ENCODE measurements around the gene AK3. TPM values are rescaled to one million over a fixed set of nuclear protein-coding genes. Genes with fewer than 3 reads are reported as not detected.

Gene AK3
- total and polyA plus RNA-seq, 4 experiments from 2014 or later, result 23.1 to 47.9 (median 26.8) TPM

DNA sequence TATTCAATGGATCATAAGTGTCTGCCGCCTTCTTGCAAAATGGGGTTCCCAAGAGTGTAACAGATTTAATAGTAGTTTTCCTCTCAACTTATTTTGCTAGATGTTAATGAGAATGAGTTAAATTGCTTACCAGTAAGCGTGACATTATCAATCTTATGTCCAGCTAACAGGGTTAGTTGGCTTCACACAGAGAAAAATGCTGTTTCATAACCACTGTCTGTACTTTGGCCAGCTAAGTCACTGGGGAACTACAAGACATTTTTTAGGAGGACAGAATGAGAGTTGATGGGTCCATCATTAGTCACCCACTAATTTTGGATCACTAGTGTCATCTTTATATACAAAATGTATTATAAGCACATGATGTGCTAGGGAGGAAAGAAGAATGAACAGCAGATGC, 60.3 kb downstream of the AK3 start:
- intact Hi-C loops (cut with micrococcal nuclease), result loop anchor here (10.0 kb wide), 1 partner anchor 2004 kb away; no protein-coding TSS in a partner anchor
- no peaks in the 10 kb centered on the region for H3K27me3 Mint-ChIP-seq
- Histone ChIP-seq H3K4me3 (ENCODE audit: low read length in 2 of 2) (peak overlapping the region; percentile 72 to 80), H3K9me3 (ENCODE audit: control insufficient read depth in 1 of 2, low read length in 2 of 2) (no peaks in the 10 kb centered on the region), H3K27me3 (ENCODE audit: insufficient read depth, low read length) (no peaks in the 10 kb centered on the region), H3K27ac (ENCODE audit: low read depth, low read length) (peak overlapping the region; percentile 94), H3K4me1 (ENCODE audit: insufficient read depth, low read length) (peaks cover 45% of the 10 kb centered on the region), H3K36me3 (ENCODE audit: insufficient read depth, low read length) (peaks cover under 1% of the 10 kb centered on the region)
- H3K4me1 Mint-ChIP-seq, result peaks cover 19 to 25% (median 23%) of the 10 kb centered on the region in 4 donors
- peaks cover 5 to 22% of the 10 kb centered on the region in 2 donors for H3K36me3 Mint-ChIP-seq
- no peak overlapping the region for H3K27ac Mint-ChIP-seq
- CTCF ChIA-PET (ENCODE audit: partially characterized antibody), result interaction anchor here (0.7 to 3.0 kb wide), 4 partner anchors 10 to 19 kb away, joined by 3 to 13 read pairs (median 4); partner anchors contain the start of gene PLPP6
- peaks cover 0 to under 1% (median 0%) of the 10 kb centered on the region in 8 donors for H3K9me3 Mint-ChIP-seq
- no peak overlapping the region for H3K4me3 Mint-ChIP-seq
- POLR2A ChIA-PET (ENCODE audit: partially characterized antibody), result interaction anchor here (1.0 to 1.5 kb wide), 3 partner anchors 19 to 305 kb away, joined by 3 to 7 read pairs (median 7); partner anchors contain the start of genes JAK2 and PLPP6
- DNase-seq, result no peak

DNA sequence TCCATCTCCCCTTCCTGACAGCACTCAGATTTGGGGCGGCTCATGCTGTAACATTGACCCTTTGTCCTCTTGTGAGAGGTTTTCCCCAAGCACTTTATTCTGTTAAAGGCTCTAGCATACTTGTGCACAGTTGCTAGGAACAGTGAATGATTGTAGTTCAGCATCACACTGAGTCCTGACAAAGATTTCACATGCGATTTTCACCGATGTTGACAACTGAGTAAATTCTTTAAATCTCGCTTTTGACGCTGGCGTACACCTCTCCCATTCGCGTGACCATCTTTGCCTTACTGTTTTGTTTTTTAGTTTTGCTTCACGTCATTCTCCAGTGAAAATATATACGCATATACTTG, 60.9 kb downstream of the AK3 start:
- POLR2A ChIA-PET (ENCODE audit: partially characterized antibody), result interaction anchor here (1.0 to 1.8 kb wide), 10 partner anchors 12 to 949 kb away, joined by 3 to 74 read pairs (median 6); partner anchors contain the start of genes AK3, CD274, PLPP6 and RCL1
- Mint-ChIP-seq H3K27me3 (no peaks in the 10 kb centered on the region), H3K36me3 (peaks cover 6 to 18% of the 10 kb centered on the region in 2 donors), H3K9me3 (peaks cover 0 to 4% (median 0%) of the 10 kb centered on the region in 8 donors), H3K4me1 (peaks cover 16 to 23% (median 18%) of the 10 kb centered on the region in 4 donors), H3K4me3 (no peak overlapping the region), H3K27ac (no peak overlapping the region)
- peak overlapping the region; percentile 72 to 80 for H3K4me3 ChIP-seq (ENCODE audit: low read length in 2 of 2)
- DNase-seq, result no peak
- no peaks in the 10 kb centered on the region for H3K27me3 ChIP-seq (ENCODE audit: insufficient read depth, low read length)
- no peaks in the 10 kb centered on the region for H3K36me3 ChIP-seq (ENCODE audit: insufficient read depth, low read length)
- no peaks in the 10 kb centered on the region for H3K9me3 ChIP-seq (ENCODE audit: control insufficient read depth in 1 of 2, low read length in 2 of 2)
- H3K4me1 ChIP-seq (ENCODE audit: insufficient read depth, low read length), result peaks cover 40% of the 10 kb centered on the region
- intact Hi-C loops (cut with micrococcal nuclease), result loop anchor here (10.0 kb wide), 1 partner anchor 2005 kb away; no protein-coding TSS in a partner anchor
- peak overlapping the region; percentile 94 for H3K27ac ChIP-seq (ENCODE audit: low read depth, low read length)
- CTCF ChIA-PET (ENCODE audit: partially characterized antibody), result interaction anchor here (1.0 to 3.0 kb wide), 4 partner anchors 10 to 306 kb away, joined by 3 to 13 read pairs (median 4); partner anchors contain the start of gene PLPP6

DNA sequence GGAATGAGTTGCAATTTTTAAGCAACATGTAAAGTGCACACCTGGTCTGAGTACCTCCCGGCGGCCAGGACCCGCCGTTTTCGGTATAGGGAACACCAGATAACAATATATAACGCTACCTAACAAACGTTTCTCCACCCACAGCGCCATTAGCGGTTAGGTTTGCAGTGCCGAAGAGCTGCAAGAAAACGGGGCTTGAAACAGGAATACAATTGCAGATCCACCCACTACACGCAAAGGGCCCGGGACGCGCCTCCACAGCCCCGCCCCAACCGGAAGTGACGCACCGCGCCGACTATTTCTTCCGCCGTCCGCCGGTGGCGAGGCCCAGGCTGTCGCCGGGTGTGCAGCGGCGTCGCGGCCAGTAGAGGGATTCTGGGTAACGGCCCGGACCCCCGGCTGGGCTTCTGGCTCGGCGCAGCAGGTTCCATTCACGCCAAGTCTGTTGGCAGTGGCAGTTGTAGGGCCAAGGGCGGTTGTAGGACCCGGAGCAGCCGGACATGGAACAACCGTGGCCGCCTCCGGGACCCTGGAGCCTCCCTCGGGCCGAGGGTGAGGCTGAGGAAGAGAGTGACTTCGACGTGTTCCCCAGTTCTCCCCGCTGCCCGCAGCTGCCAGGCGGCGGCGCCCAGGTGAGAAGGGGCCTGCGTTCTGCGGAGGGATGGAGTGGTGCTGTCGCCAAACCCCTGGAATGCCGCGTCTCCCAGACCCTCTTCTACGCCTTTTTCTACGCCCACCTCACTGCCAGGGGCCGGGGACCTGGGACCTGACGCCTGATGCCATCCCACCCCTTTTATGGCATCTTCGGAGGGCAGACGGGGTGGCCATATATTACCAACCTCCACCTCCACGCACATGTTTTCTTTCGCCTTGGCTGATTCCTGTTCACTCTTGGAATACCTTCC, 61.5 kb downstream of the AK3 start, which contains the start of gene CDC37L1:
CDC37L1 (plus strand) TSS at position 302 of the 905 bp plus-strand sequence; CDS start at position 501, 199 bp downstream.
- no peaks in the 10 kb centered on the region for H3K36me3 ChIP-seq (ENCODE audit: insufficient read depth, low read length)
- intact Hi-C loops (cut with micrococcal nuclease), result loop anchor here (1.0 to 10.0 kb wide), 10 partner anchors 17 to 2005 kb away; partner anchors contain the start of genes AK3, JAK2, PLGRKT and PLPP6
- DNase-seq, result peak; percentile 97 to 99 (median 99)
- H3K4me3 Mint-ChIP-seq, result no peak within 1 kb of the TSS
- H3K27ac Mint-ChIP-seq, result no peak within 1 kb of the TSS
- no peaks in the 10 kb centered on the region for H3K27me3 ChIP-seq (ENCODE audit: insufficient read depth, low read length)
- H3K27me3 Mint-ChIP-seq, result no peaks in the 10 kb centered on the region
- POLR2A ChIA-PET (ENCODE audit: partially characterized antibody), result interaction anchor here (0.6 to 1.8 kb wide), 25 partner anchors 9 to 1836 kb away, joined by 3 to 74 read pairs (median 4); partner anchors contain the start of genes AK3, CD274, JAK2 and PLGRKT
- peaks cover 0 to 4% (median 0%) of the 10 kb centered on the region in 8 donors for H3K9me3 Mint-ChIP-seq
- H3K36me3 Mint-ChIP-seq, result peaks cover 6 to 12% of the 10 kb centered on the region in 2 donors
- no peaks in the 10 kb centered on the region for H3K9me3 ChIP-seq (ENCODE audit: control insufficient read depth in 1 of 2, low read length in 2 of 2)
- peaks cover 36% of the 10 kb centered on the region for H3K4me1 ChIP-seq (ENCODE audit: insufficient read depth, low read length)
- H3K4me1 Mint-ChIP-seq, result peaks cover 11 to 16% (median 11%) of the 10 kb centered on the region in 4 donors
- H3K27ac ChIP-seq (ENCODE audit: low read depth, low read length), result peak within 1 kb of the TSS; percentile 94
- CTCF ChIA-PET (ENCODE audit: partially characterized antibody), result interaction anchor here (0.5 to 1.4 kb wide), 3 partner anchors 14 to 306 kb away, joined by 3 to 13 read pairs (median 3); partner anchors contain the start of gene SPATA6L
- H3K4me3 ChIP-seq (ENCODE audit: low read length in 2 of 2), result peak within 1 kb of the TSS; percentile 72 to 80

DNA sequence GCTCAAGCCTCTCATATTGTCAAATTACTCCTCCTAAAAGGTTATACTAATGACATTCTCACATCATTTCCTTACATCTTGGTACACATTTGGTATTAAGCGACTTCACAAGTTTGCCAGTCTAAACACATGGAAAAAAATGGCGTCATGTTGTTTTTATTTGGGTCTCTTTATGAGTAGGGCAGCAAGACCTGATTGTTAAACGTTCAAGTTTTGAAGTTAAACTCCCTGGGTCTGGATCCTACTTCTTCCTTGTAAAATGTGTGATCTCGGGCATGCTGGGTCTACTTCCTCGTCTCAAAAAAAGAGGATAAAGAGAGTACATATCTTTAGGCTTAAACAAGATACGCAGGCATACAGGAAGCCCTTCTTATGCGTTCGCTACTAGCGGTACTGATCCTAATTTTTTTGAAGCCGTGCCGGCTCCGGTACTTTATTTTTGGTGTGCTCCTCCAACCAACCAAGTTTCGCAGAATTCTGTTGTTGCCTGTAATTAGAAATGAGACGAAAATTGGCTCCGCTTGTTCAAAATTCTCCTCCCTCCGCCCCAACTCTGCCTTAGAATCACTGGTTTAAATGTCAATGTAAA, 62.2 kb downstream of the AK3 start:
- Histone ChIP-seq H3K9me3 (ENCODE audit: control insufficient read depth in 1 of 2, low read length in 2 of 2) (no peaks in the 10 kb centered on the region), H3K4me3 (ENCODE audit: low read length in 2 of 2) (peak overlapping the region; percentile 51 to 72), H3K36me3 (ENCODE audit: insufficient read depth, low read length) (no peaks in the 10 kb centered on the region), H3K4me1 (ENCODE audit: insufficient read depth, low read length) (peaks cover 33% of the 10 kb centered on the region), H3K27ac (ENCODE audit: low read depth, low read length) (peak overlapping the region; percentile 94), H3K27me3 (ENCODE audit: insufficient read depth, low read length) (no peaks in the 10 kb centered on the region)
- Mint-ChIP-seq H3K4me3 (no peak overlapping the region), H3K4me1 (peaks cover 7 to 13% (median 8%) of the 10 kb centered on the region in 4 donors), H3K9me3 (peaks cover 0 to 4% (median 0%) of the 10 kb centered on the region in 8 donors), H3K27ac (no peak overlapping the region), H3K36me3 (peaks cover 6 to 8% of the 10 kb centered on the region in 2 donors), H3K27me3 (no peaks in the 10 kb centered on the region)
- no peak for DNase-seq
- intact Hi-C loops (cut with micrococcal nuclease), result loop anchor here (1.0 to 5.0 kb wide), 9 partner anchors 16 to 1834 kb away; partner anchors contain the start of genes AK3, JAK2, PLGRKT and PLPP6
- CTCF ChIA-PET (ENCODE audit: partially characterized antibody), result interaction anchor here (0.5 to 1.4 kb wide), 3 partner anchors 13 to 307 kb away, joined by 3 to 13 read pairs (median 3); partner anchors contain the start of gene SPATA6L
- POLR2A ChIA-PET (ENCODE audit: partially characterized antibody), result interaction anchor here (0.6 to 2.9 kb wide), 26 partner anchors 9 to 1835 kb away, joined by 3 to 74 read pairs (median 5); partner anchors contain the start of genes AK3, CD274, JAK2 and PLGRKT

DNA sequence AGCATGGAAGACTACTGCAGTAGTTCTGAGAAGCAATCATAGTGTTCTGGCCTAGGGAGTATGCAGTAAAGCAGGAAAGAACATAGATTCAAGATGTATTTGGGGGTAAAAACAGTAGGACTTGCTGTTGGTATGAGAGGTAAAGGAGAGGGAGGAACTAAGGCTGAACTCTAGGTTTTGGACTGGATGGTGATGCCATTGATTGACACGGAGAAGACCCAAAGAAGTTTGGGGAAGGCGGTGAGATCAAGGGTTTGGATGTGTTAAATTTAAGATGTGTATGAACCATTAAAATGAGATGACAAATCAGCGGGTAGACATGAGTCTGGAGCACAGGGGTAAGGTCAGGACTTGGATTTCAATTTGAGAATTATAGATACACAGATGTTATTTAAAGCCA, 63.6 kb downstream of the AK3 start:
- H3K4me3 ChIP-seq (ENCODE audit: low read length in 2 of 2), result no peak overlapping the region
- no peak for DNase-seq
- no peaks in the 10 kb centered on the region for H3K27me3 ChIP-seq (ENCODE audit: insufficient read depth, low read length)
- Mint-ChIP-seq H3K27ac (no peak overlapping the region), H3K36me3 (peaks cover 2 to 6% of the 10 kb centered on the region in 2 donors), H3K4me3 (no peak overlapping the region), H3K27me3 (no peaks in the 10 kb centered on the region), H3K4me1 (peaks cover 0 to 6% (median 0%) of the 10 kb centered on the region in 4 donors), H3K9me3 (peaks cover 0 to 4% (median 0%) of the 10 kb centered on the region in 8 donors)
- CTCF ChIA-PET (ENCODE audit: partially characterized antibody), result interaction anchor here (0.8 to 2.1 kb wide), 4 partner anchors 12 to 115 kb away, joined by 3 to 16 read pairs (median 4); partner anchors contain the start of genes PLPP6, RCL1 and SPATA6L
- intact Hi-C loops (cut with micrococcal nuclease), result loop anchor here (5.0 kb wide), 4 partner anchors 75 to 1150 kb away; partner anchors contain the start of genes JAK2, PLGRKT and RFX3
- POLR2A ChIA-PET (ENCODE audit: partially characterized antibody), result interaction anchor here (0.6 to 2.9 kb wide), 14 partner anchors 8 to 1201 kb away, joined by 3 to 17 read pairs (median 3); partner anchors contain the start of genes AK3, PLGRKT, PLPP6 and RFX3
- H3K36me3 ChIP-seq (ENCODE audit: insufficient read depth, low read length), result no peaks in the 10 kb centered on the region
- H3K27ac ChIP-seq (ENCODE audit: low read depth, low read length), result no peak overlapping the region
- peaks cover 26% of the 10 kb centered on the region for H3K4me1 ChIP-seq (ENCODE audit: insufficient read depth, low read length)
- H3K9me3 ChIP-seq (ENCODE audit: control insufficient read depth in 1 of 2, low read length in 2 of 2), result no peaks in the 10 kb centered on the region

DNA sequence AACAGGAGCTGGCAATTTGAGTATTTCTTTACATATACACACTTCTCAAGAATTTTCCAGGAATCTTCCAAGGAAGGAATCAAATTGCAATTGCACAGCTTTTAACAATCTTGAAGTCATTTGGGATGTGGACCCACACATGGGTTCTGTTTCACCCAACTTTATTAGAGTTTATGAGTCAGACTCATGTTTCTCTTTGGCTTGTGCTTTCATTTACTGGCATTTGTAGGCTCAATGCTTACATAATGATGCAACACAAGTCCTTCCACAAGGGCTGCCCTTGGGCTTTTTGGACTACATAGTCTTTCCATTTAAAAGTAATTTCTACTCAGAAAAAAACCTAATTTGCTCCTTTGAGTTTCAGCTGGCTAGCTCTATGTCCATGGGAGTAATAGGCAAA, 66.2 kb downstream of the AK3 start:
- H3K27ac Mint-ChIP-seq, result no peak overlapping the region
- intact Hi-C loops (cut with micrococcal nuclease), result loop anchor here (5.0 kb wide), 4 partner anchors 72 to 1147 kb away; partner anchors contain the start of genes JAK2, PLGRKT and RFX3
- peaks cover 0 to 1% of the 10 kb centered on the region in 2 donors for H3K27me3 Mint-ChIP-seq
- H3K4me1 ChIP-seq (ENCODE audit: insufficient read depth, low read length), result peaks cover 7% of the 10 kb centered on the region
- H3K36me3 Mint-ChIP-seq, result peaks cover 2 to 6% of the 10 kb centered on the region in 2 donors
- POLR2A ChIA-PET (ENCODE audit: partially characterized antibody), result interaction anchor here (1.5 kb wide), 1 partner anchor 9 kb away, joined by 6 read pairs; the partner anchor contains the start of gene SPATA6L
- no peak overlapping the region for H3K4me3 Mint-ChIP-seq
- H3K9me3 ChIP-seq (ENCODE audit: control insufficient read depth in 1 of 2, low read length in 2 of 2), result no peaks in the 10 kb centered on the region
- H3K27ac ChIP-seq (ENCODE audit: low read depth, low read length), result no peak overlapping the region
- peaks cover 0 to 4% (median 0%) of the 10 kb centered on the region in 4 donors for H3K4me1 Mint-ChIP-seq
- H3K4me3 ChIP-seq (ENCODE audit: low read length in 2 of 2), result no peak overlapping the region
- H3K27me3 ChIP-seq (ENCODE audit: insufficient read depth, low read length), result no peaks in the 10 kb centered on the region
- DNase-seq, result no peak
- CTCF ChIA-PET (ENCODE audit: partially characterized antibody), result interaction anchor here (0.8 to 1.7 kb wide), 4 partner anchors 9 to 84 kb away, joined by 3 to 11 read pairs (median 5); partner anchors contain the start of genes PLPP6 and SPATA6L
- peaks cover 0 to 4% (median 0%) of the 10 kb centered on the region in 8 donors for H3K9me3 Mint-ChIP-seq
- no peaks in the 10 kb centered on the region for H3K36me3 ChIP-seq (ENCODE audit: insufficient read depth, low read length)
